WTC11 (cell line): ENCODE measurements around the gene RNF31. TPM values are rescaled to one million over a fixed set of nuclear protein-coding genes. Genes with fewer than 3 reads are reported as not detected.

ENCODE experiments used
- ATAC-seq: fragments of 200-7000 bp; cut with Tn5 transposase; 2 replicates; pipeline ENCODE4 v1.10.0; 2021; ENCODE audit warnings: mild to moderate bottlenecking, moderate library complexity
- CTCF ChIA-PET: fragments of 300-600 bp; sonication (Branson Sonifier 250); formaldehyde crosslinking; loops from one replicate; lab custom pipeline; 2021; ENCODE audit warnings: antibody characterized with exemption; lab: Charles Lee
- POLR2A ChIA-PET: fragments of 350-600 bp; sonication (Branson Sonifier 250); formaldehyde crosslinking; loops from one replicate; lab custom pipeline; 2021; ENCODE audit warnings: antibody characterized with exemption; lab: Charles Lee
- DNase-seq: peaks from one replicate; pipeline ENCODE4 v3.0.0; 2021; ENCODE audit warnings: low spot score
- H3K27ac Mint-ChIP-seq: 2 replicates; pipeline ENCODE4 v1.8.0; 2021; ENCODE audit warnings: mixed read lengths
- H3K27me3 Mint-ChIP-seq: 2 replicates; pipeline ENCODE4 v1.8.0; 2021; ENCODE audit warnings: low read depth, mild to moderate bottlenecking, moderate library complexity, mixed read lengths
- H3K36me3 Mint-ChIP-seq: 2 replicates; pipeline ENCODE4 v1.8.0; 2021; ENCODE audit warnings: mixed read lengths
- H3K4me1 Mint-ChIP-seq: 2 replicates; pipeline ENCODE4 v1.8.0; 2022; ENCODE audit warnings: mixed read lengths
- H3K4me3 Mint-ChIP-seq: 2 replicates; pipeline ENCODE4 v1.8.0; 2021; ENCODE audit warnings: mild to moderate bottlenecking, moderate library complexity, mixed read lengths
- H3K9me3 Mint-ChIP-seq: 2 replicates; pipeline ENCODE4 v1.8.0; 2021; ENCODE audit warnings: mixed read lengths
- ATF6 ChIP-seq: sonication (generic); formaldehyde crosslinking; IDR thresholded peaks from 2 replicates; pipeline ENCODE4 v1.8.1; 2023; ENCODE audit warnings: mild to moderate bottlenecking, missing genetic modification reagents
- CBFB ChIP-seq: sonication (generic); formaldehyde crosslinking; IDR thresholded peaks from 2 replicates; pipeline ENCODE4 v1.8.1; 2022; ENCODE audit warnings: mild to moderate bottlenecking, low read depth, missing genetic modification reagents
- E2F4 ChIP-seq: sonication (generic); formaldehyde crosslinking; IDR thresholded peaks from 2 replicates; pipeline ENCODE4 v1.8.1; 2022; ENCODE audit warnings: low read depth, mild to moderate bottlenecking, moderate library complexity, missing genetic modification reagents, borderline replicate concordance
- EMX1 ChIP-seq: fragments of 250-450 bp; sonication (Bioruptor Pico); IDR thresholded peaks from 2 replicates; pipeline ENCODE4 v1.8.0; 2021; ENCODE audit warnings: mild to moderate bottlenecking
- FOXP1 ChIP-seq: sonication (generic); formaldehyde crosslinking; IDR thresholded peaks from 2 replicates; pipeline ENCODE4 v1.8.0; 2022; ENCODE audit warnings: missing genetic modification reagents, mild to moderate bottlenecking, moderate library complexity, borderline replicate concordance
- GABPB1 ChIP-seq: sonication (generic); formaldehyde crosslinking; IDR thresholded peaks from 2 replicates; pipeline ENCODE4 v1.8.1; 2023; ENCODE audit warnings: mild to moderate bottlenecking, missing genetic modification reagents
- IRF2 ChIP-seq: sonication (generic); formaldehyde crosslinking; IDR thresholded peaks from 2 replicates; pipeline ENCODE4 v1.8.0; 2022; ENCODE audit warnings: low read depth, missing genetic modification reagents, borderline replicate concordance
- KAT7 ChIP-seq: sonication (generic); formaldehyde crosslinking; IDR thresholded peaks from 2 replicates; pipeline ENCODE4 v1.8.1; 2023; ENCODE audit warnings: missing genetic modification reagents, mild to moderate bottlenecking, borderline replicate concordance
- NR1H2 ChIP-seq: sonication (generic); formaldehyde crosslinking; IDR thresholded peaks from 2 replicates; pipeline ENCODE4 v1.9.0; 2021; ENCODE audit warnings: mild to moderate bottlenecking, moderate library complexity, missing genetic modification reagents
- NR2C2 ChIP-seq: sonication (generic); formaldehyde crosslinking; IDR thresholded peaks from 2 replicates; pipeline ENCODE4 v1.8.0; 2022; ENCODE audit warnings: mild to moderate bottlenecking, missing genetic modification reagents
- SMAD3 ChIP-seq: sonication (generic); formaldehyde crosslinking; IDR thresholded peaks from 2 replicates; pipeline ENCODE4 v1.8.0; 2022; ENCODE audit warnings: missing genetic modification reagents, mild to moderate bottlenecking, borderline replicate concordance
- SOX15 ChIP-seq: fragments of 250-450 bp; sonication (Bioruptor Pico); IDR thresholded peaks from 2 replicates; pipeline ENCODE4 v1.9.0; 2021; ENCODE audit warnings: mild to moderate bottlenecking
- TEAD1 ChIP-seq: sonication (generic); formaldehyde crosslinking; IDR thresholded peaks from 2 replicates; pipeline ENCODE4 v1.8.0; 2022; ENCODE audit warnings: mild to moderate bottlenecking, missing genetic modification reagents
- TP53 ChIP-seq: sonication (generic); formaldehyde crosslinking; IDR thresholded peaks from 2 replicates; pipeline ENCODE4 v1.8.1; 2023; ENCODE audit warnings: mild to moderate bottlenecking, missing genetic modification reagents
- USF2 ChIP-seq: sonication (generic); formaldehyde crosslinking; IDR thresholded peaks from 2 replicates; pipeline ENCODE4 v1.8.1; 2023; ENCODE audit warnings: mild to moderate bottlenecking, missing genetic modification reagents, moderate library complexity
- ZBTB21 ChIP-seq: sonication (generic); formaldehyde crosslinking; IDR thresholded peaks from 2 replicates; pipeline ENCODE4 v1.8.1; 2023; ENCODE audit warnings: mild to moderate bottlenecking, missing genetic modification reagents, borderline replicate concordance
- ZNF512 ChIP-seq: sonication (generic); formaldehyde crosslinking; IDR thresholded peaks from 2 replicates; pipeline ENCODE4 v1.8.1; 2022; ENCODE audit warnings: missing genetic modification reagents, borderline replicate concordance
- total RNA-seq: library from RNA; stranded (reverse); gene quantifications from 3 replicates; pipeline ENCODE4 v1.2.3, GENCODE V29; 2021
- TF ChIP-seq, protein P1 (sequence below): sonication (generic); formaldehyde crosslinking; IDR thresholded peaks from 2 replicates; pipeline ENCODE4 v1.8.0; 2023; ENCODE audit warnings: mild to moderate bottlenecking, missing genetic modification reagents
- TF ChIP-seq, protein P2 (sequence below): sonication (generic); formaldehyde crosslinking; IDR thresholded peaks from 2 replicates; pipeline ENCODE4 v1.8.1; 2023; ENCODE audit warnings: mild to moderate bottlenecking, missing genetic modification reagents, moderate library complexity

RNF31 gene
- total RNA-seq, 1 experiment from 2014 or later, result 86.2 TPM

- TF ChIP-seq E2F4 (CRISPR knock-in tag) (no peak), NR2C2 (no peak), EMX1 (CRISPR knock-in tag) (no peak)
- TF ChIP-seq, protein P1, sequence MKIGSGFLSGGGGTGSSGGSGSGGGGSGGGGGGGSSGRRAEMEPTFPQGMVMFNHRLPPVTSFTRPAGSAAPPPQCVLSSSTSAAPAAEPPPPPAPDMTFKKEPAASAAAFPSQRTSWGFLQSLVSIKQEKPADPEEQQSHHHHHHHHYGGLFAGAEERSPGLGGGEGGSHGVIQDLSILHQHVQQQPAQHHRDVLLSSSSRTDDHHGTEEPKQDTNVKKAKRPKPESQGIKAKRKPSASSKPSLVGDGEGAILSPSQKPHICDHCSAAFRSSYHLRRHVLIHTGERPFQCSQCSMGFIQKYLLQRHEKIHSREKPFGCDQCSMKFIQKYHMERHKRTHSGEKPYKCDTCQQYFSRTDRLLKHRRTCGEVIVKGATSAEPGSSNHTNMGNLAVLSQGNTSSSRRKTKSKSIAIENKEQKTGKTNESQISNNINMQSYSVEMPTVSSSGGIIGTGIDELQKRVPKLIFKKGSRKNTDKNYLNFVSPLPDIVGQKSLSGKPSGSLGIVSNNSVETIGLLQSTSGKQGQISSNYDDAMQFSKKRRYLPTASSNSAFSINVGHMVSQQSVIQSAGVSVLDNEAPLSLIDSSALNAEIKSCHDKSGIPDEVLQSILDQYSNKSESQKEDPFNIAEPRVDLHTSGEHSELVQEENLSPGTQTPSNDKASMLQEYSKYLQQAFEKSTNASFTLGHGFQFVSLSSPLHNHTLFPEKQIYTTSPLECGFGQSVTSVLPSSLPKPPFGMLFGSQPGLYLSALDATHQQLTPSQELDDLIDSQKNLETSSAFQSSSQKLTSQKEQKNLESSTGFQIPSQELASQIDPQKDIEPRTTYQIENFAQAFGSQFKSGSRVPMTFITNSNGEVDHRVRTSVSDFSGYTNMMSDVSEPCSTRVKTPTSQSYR (CRISPR knock-in tag), result no peak
These were observed 3.7 kb downstream of the RNF31 start (continued) for GRCh38 chr14:24150993-24151392.

GRCh38 chr14:24151404-24152080 is 4.2 kb downstream of the RNF31 start:
- peaks cover 53% of the 10 kb centered on the region for H3K36me3 Mint-ChIP-seq
- H3K9me3 Mint-ChIP-seq, result no peaks in the 10 kb centered on the region
- no peaks in the 10 kb centered on the region for H3K27me3 Mint-ChIP-seq
- DNase-seq (no peak), ATAC-seq (no peak)
- H3K27ac Mint-ChIP-seq, result no peak overlapping the region
- H3K4me3 Mint-ChIP-seq, result no peak overlapping the region
- ChIA-PET CTCF (interaction anchor here (0.5 to 4.1 kb wide), 6 partner anchors 9 to 157 kb away, joined by 3 to 19 read pairs (median 4); partner anchors contain the start of genes CIDEB and IRF9), POLR2A (interaction anchor here (0.7 to 1.7 kb wide), 4 partner anchors 9 to 41 kb away, joined by 3 to 4 read pairs (median 3); partner anchors contain the start of genes DCAF11, EMC9, IRF9 and NRL)
- TF ChIP-seq EMX1 (CRISPR knock-in tag), result no peak
- no peak for TF ChIP-seq SMAD3 (CRISPR knock-in tag)
- TF ChIP-seq ZNF512 (CRISPR knock-in tag), result no peak
- no peak for TF ChIP-seq CBFB (CRISPR knock-in tag)
- no peak for TF ChIP-seq FOXP1
- TF ChIP-seq GABPB1 (CRISPR knock-in tag), result no peak
- TF ChIP-seq NR1H2 (CRISPR knock-in tag), result no peak
- no peak for TF ChIP-seq ATF6 (CRISPR knock-in tag)
- no peak for TF ChIP-seq SOX15
- no peak for TF ChIP-seq USF2 (CRISPR knock-in tag)
- TF ChIP-seq ZBTB21, result no peak
- TF ChIP-seq TP53 (CRISPR knock-in tag), result no peak
- TF ChIP-seq IRF2 (CRISPR knock-in tag), result no peak
- TF ChIP-seq, protein P2, sequence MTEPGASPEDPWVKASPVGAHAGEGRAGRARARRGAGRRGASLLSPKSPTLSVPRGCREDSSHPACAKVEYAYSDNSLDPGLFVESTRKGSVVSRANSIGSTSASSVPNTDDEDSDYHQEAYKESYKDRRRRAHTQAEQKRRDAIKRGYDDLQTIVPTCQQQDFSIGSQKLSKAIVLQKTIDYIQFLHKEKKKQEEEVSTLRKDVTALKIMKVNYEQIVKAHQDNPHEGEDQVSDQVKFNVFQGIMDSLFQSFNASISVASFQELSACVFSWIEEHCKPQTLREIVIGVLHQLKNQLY (CRISPR knock-in tag), result no peak
- no peak for TF ChIP-seq TEAD1 (CRISPR knock-in tag)
- TF ChIP-seq KAT7 (CRISPR knock-in tag), result no peak
- peaks cover 11% of the 10 kb centered on the region for H3K4me1 Mint-ChIP-seq
